Neural progenitor cell (in vitro differentiated cells): ENCODE measurements around the gene CD200.

Experiments used
- EZH2 ChIP-seq: fragments of 200-600 bp; sonication (generic); IDR thresholded peaks from 2 replicates; pipeline ENCODE4 v1.6.1; 2017; ENCODE audit warnings: antibody characterized with exemption, mild to moderate bottlenecking, moderate library complexity
- EZH2phosphoT487 ChIP-seq: fragments of 200-600 bp; sonication (generic); IDR thresholded peaks from 2 replicates; pipeline ENCODE4 v1.6.1; 2017; ENCODE audit warnings: antibody characterized with exemption
- TF ChIP-seq, protein P1 (sequence below): fragments of 200-600 bp; sonication (generic); IDR thresholded peaks from 2 replicates; pipeline ENCODE4 v1.5.1; 2017; ENCODE audit warnings: antibody characterized with exemption, mild to moderate bottlenecking

DNA sequence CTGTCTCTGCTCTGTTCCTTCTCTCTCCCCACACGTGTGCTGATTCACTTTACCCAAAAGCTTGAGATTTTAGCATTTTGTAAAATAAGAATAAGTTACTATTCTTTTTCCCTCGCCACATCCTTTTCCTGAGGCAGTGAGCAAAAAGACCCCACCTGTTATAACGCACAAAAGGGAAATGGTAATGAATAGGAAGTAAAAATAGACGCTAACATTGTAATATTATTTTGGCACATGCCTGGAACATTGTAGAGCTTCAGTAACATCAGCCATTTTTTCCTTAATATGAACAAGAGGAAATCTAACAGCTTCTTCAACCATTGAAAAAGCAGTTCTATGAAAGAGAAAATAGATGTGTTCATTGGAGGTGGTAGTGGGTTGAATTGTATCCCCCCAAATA, 40.5 kb downstream of the CD200 start:
- TF ChIP-seq, protein P1, sequence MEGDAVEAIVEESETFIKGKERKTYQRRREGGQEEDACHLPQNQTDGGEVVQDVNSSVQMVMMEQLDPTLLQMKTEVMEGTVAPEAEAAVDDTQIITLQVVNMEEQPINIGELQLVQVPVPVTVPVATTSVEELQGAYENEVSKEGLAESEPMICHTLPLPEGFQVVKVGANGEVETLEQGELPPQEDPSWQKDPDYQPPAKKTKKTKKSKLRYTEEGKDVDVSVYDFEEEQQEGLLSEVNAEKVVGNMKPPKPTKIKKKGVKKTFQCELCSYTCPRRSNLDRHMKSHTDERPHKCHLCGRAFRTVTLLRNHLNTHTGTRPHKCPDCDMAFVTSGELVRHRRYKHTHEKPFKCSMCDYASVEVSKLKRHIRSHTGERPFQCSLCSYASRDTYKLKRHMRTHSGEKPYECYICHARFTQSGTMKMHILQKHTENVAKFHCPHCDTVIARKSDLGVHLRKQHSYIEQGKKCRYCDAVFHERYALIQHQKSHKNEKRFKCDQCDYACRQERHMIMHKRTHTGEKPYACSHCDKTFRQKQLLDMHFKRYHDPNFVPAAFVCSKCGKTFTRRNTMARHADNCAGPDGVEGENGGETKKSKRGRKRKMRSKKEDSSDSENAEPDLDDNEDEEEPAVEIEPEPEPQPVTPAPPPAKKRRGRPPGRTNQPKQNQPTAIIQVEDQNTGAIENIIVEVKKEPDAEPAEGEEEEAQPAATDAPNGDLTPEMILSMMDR = no peak
- TF ChIP-seq EZH2 (no peak), EZH2phosphoT487 (no peak)
